Mesenchymal stem cell (in vitro differentiated cells and primary cell): ENCODE measurements around the gene CCN6.
"Not testable (repeated sequence)": the region's sequence is repeated elsewhere in the genome, so short reads cannot be mapped to it uniquely, and the experiment has no call there.

Experiments used
- DNase-seq: peaks from one replicate; pipeline ENCODE4 v3.0.0-alpha.2; 2013
- H2AFZ ChIP-seq: one replicate; pipeline ENCODE4 v1.6.1; 2013; ENCODE audit warnings: low read depth, mild to moderate bottlenecking, control low read depth, inconsistent platforms, low read length, moderate library complexity
- H2AK5ac ChIP-seq: 2 replicates; pipeline ENCODE4 v1.6.1; 2013; ENCODE audit warnings: low read length, moderate library complexity, mild to moderate bottlenecking, inconsistent platforms; ENCODE audit not compliant: severe bottlenecking
- H2BK120ac ChIP-seq: one replicate; pipeline ENCODE4 v1.6.1; 2013; ENCODE audit warnings: low read depth, mild to moderate bottlenecking, inconsistent platforms, low read length, moderate library complexity
- H2BK12ac ChIP-seq, 2 experiments: one replicate each; pipeline ENCODE4 v1.6.1; 2013; ENCODE audit warnings: inconsistent platforms in 2 of 2, low read length in 2 of 2, mild to moderate bottlenecking in 2 of 2, moderate library complexity in 2 of 2, control low read depth in 1 of 2
- H2BK15ac ChIP-seq: one replicate; pipeline ENCODE4 v1.6.1; 2013; ENCODE audit warnings: mild to moderate bottlenecking, low read depth, inconsistent platforms; ENCODE audit not compliant: poor library complexity, severe bottlenecking
- H2BK5ac ChIP-seq: 2 replicates; pipeline ENCODE4 v1.6.1; 2013; ENCODE audit warnings: low read depth, mild to moderate bottlenecking, low read length, control low read depth, inconsistent platforms; ENCODE audit not compliant: poor library complexity, severe bottlenecking
- H3K14ac ChIP-seq, 2 experiments: one replicate each; pipeline ENCODE4 v1.6.1; 2013; ENCODE audit warnings: inconsistent platforms in 2 of 2, low read length in 2 of 2, control low read depth in 1 of 2, mild to moderate bottlenecking in 1 of 2, moderate library complexity in 1 of 2
- H3K18ac ChIP-seq, 2 experiments: one replicate each; pipeline ENCODE4 v1.6.1; 2013; ENCODE audit warnings: inconsistent platforms in 2 of 2, low read length in 2 of 2, control low read depth in 1 of 2, low read depth in 1 of 2, mild to moderate bottlenecking in 1 of 2
- H3K23ac ChIP-seq, 2 experiments: one replicate each; pipeline ENCODE4 v1.6.1; 2013; ENCODE audit warnings: inconsistent platforms in 2 of 2, low read length in 2 of 2, mild to moderate bottlenecking in 2 of 2, moderate library complexity in 2 of 2, control low read depth in 1 of 2
- H3K27ac ChIP-seq: 2 replicates; pipeline ENCODE4 v1.5.1; 2013; ENCODE audit warnings: mild to moderate bottlenecking, moderate library complexity, low read length, control low read depth, inconsistent platforms; ENCODE audit not compliant: poor library complexity, severe bottlenecking
- H3K27me3 ChIP-seq, 2 experiments: 2 replicates each; pipeline versions ENCODE4 v1.6.1 to v1.7.0; 2013; ENCODE audit warnings: low read length in 2 of 2, mild to moderate bottlenecking in 2 of 2, moderate library complexity in 2 of 2, control low read depth in 1 of 2, inconsistent platforms in 1 of 2; ENCODE audit not compliant: control insufficient read depth in 1 of 2, insufficient read depth in 1 of 2
- H3K36me3 ChIP-seq, 2 experiments: 2 replicates each; pipeline versions ENCODE4 v1.6.1 to v1.7.0; 2013; ENCODE audit warnings: low read length in 2 of 2, control low read depth in 1 of 2, inconsistent platforms in 1 of 2, low read depth in 1 of 2, mild to moderate bottlenecking in 1 of 2; ENCODE audit not compliant: insufficient read depth in 2 of 2, control insufficient read depth in 1 of 2
- H3K4ac ChIP-seq, 2 experiments: one replicate each; pipeline ENCODE4 v1.6.1; 2013; ENCODE audit warnings: inconsistent platforms in 2 of 2, low read length in 2 of 2, mild to moderate bottlenecking in 2 of 2, moderate library complexity in 2 of 2, control low read depth in 1 of 2, low read depth in 1 of 2
- H3K4me1 ChIP-seq: 2 replicates; pipeline ENCODE4 v1.6.1; 2013; ENCODE audit warnings: low read depth, low read length, control low read depth; ENCODE audit not compliant: control insufficient read depth, insufficient read depth
- H3K4me2 ChIP-seq: 2 replicates; pipeline ENCODE4 v1.6.1; 2013; ENCODE audit warnings: low read length, mild to moderate bottlenecking, inconsistent platforms; ENCODE audit not compliant: poor library complexity, severe bottlenecking
- H3K4me3 ChIP-seq, 2 experiments: 2 replicates each; pipeline versions ENCODE4 v1.5.1 to v1.7.0; 2013; ENCODE audit warnings: low read length in 2 of 2, mild to moderate bottlenecking in 2 of 2, control low read depth in 1 of 2, low read depth in 1 of 2; ENCODE audit not compliant: insufficient read depth in 1 of 2
- H3K79me1 ChIP-seq: replicated peaks from 2 replicates; pipeline ENCODE4 v1.6.1; 2013; ENCODE audit warnings: mild to moderate bottlenecking, control low read depth, low read length, inconsistent platforms; ENCODE audit not compliant: poor library complexity, severe bottlenecking
- H3K9ac ChIP-seq: 2 replicates; pipeline ENCODE4 v1.7.0; 2013; ENCODE audit warnings: mild to moderate bottlenecking, low read length, moderate library complexity
- H3K9me3 ChIP-seq: 2 replicates; pipeline ENCODE4 v1.7.0; 2013; ENCODE audit warnings: mild to moderate bottlenecking, low read length; ENCODE audit not compliant: control insufficient read depth
- H4K8ac ChIP-seq: one replicate; pipeline ENCODE4 v1.6.1; 2013; ENCODE audit warnings: inconsistent platforms, mild to moderate bottlenecking, low read length, moderate library complexity
- H4K91ac ChIP-seq: one replicate; pipeline ENCODE4 v1.6.1; 2013; ENCODE audit warnings: mild to moderate bottlenecking, low read length, inconsistent platforms
- WGBS: methylation state at CpG from one replicate; pipeline ENCODE4 v1.1.7; 2013; ENCODE audit warnings: mixed read lengths; 5-methylcytosine and 5-hydroxymethylcytosine counted together

CCN6 gene

GRCh38 chr6:112050429-112050828 is 3.5 kb upstream of the CCN6 start:
- Histone ChIP-seq H3K18ac (no peak overlapping the region), H3K4ac (no peak overlapping the region), H3K79me1 (no peaks in the 10 kb centered on the region), H3K9ac (no peak overlapping the region), H3K4me2 (no peak overlapping the region), H2AK5ac (no peak overlapping the region), H2BK5ac (no peak overlapping the region), H2BK12ac (no peak overlapping the region), H3K4me3 (no peak overlapping the region), H3K36me3 (no peaks in the 10 kb centered on the region), H4K91ac (no peak overlapping the region), H3K4me1 (peaks cover 6% of the 10 kb centered on the region), H3K9me3 (no peaks in the 10 kb centered on the region), H3K23ac (no peak overlapping the region), H2BK15ac (no peak overlapping the region), H4K8ac (no peak overlapping the region), H2AFZ (no peak overlapping the region), H3K14ac (no peak overlapping the region), H3K27ac (no peak overlapping the region), H2BK120ac (no peak overlapping the region), H3K27me3 (no peaks in the 10 kb centered on the region)
- 97% methylated on average over 4 of the region's 5 CpGs for WGBS
- DNase-seq, result no peak

- H3K4me3 ChIP-seq, H3K36me3 ChIP-seq, H4K8ac ChIP-seq, H3K23ac ChIP-seq, H3K14ac ChIP-seq, H3K4ac ChIP-seq, H2BK12ac ChIP-seq, H4K91ac ChIP-seq, H2AFZ ChIP-seq, H2AK5ac ChIP-seq, H2BK120ac ChIP-seq, DNase-seq, H3K79me1 ChIP-seq, H3K27me3 ChIP-seq, H3K9ac ChIP-seq, H3K27ac ChIP-seq, H2BK15ac ChIP-seq, H3K18ac ChIP-seq, H3K9me3 ChIP-seq, H2BK5ac ChIP-seq, H3K4me1 ChIP-seq, H3K4me2 ChIP-seq: not testable (repeated sequence)
- 100% methylated on average over 3 of the region's 4 CpGs for WGBS
Observed at GRCh38 chr6:112051251-112051740, 2.6 kb upstream of the CCN6 start.

- Histone ChIP-seq H3K9ac (no peak overlapping the region), H2BK5ac (no peak overlapping the region), H3K4me3 (no peak overlapping the region), H3K27ac (no peak overlapping the region), H3K23ac (no peak overlapping the region), H3K79me1 (no peaks in the 10 kb centered on the region), H3K4me1 (no peaks in the 10 kb centered on the region), H3K18ac (no peak overlapping the region), H2AK5ac (no peak overlapping the region), H2BK12ac (no peak overlapping the region), H4K91ac (no peak overlapping the region), H3K4me2 (no peak overlapping the region), H3K14ac (no peak overlapping the region), H3K9me3 (no peaks in the 10 kb centered on the region), H3K4ac (no peak overlapping the region), H2BK15ac (no peak overlapping the region), H2BK120ac (no peak overlapping the region), H3K36me3 (no peaks in the 10 kb centered on the region), H4K8ac (no peak overlapping the region), H3K27me3 (peaks cover 0 to 7% of the 10 kb centered on the region in 2 experiments), H2AFZ (no peak overlapping the region)
- 78% methylated on average over 10 of the region's 10 CpGs for WGBS
- DNase-seq, result no peak
Observed at GRCh38 chr6:112054555-112055190, 769 bp downstream of the CCN6 start.

DNA sequence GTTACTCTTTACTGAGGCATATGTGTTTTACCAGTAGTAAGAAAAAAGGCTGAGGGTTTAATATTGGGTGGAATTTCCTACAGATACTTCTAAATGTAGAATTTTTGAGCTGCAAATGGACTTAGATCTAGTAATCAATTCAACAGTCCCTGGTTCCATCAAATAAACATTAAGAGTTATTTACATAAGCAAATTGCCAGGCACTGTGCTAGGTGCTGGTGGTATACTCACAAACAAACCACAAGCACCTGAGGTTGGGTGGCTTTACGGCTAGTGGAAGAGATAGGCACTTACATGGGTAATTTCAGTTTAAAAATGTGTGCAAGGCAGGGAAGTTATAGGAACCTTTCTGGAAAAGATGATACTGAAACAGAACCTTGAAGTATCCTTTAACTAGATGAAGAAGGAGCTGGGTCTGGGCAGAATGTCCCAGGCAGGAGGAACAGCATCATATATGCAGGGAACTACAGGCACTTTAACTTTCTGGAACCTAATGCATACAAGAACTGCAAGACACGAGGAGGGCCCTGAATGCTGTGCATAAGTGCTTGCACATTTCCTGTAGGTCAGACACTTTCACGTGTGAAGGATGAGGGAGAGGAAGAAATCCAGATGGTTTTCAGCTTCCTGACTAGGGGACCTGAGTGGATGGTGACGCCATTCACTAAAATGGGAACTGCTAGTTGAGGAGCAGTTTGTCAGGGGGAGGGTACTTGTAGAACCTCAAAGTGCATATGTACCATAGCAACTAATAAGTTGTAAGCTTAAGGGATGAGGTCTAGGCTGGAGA is 4.5 kb downstream of the CCN6 start:
- Histone ChIP-seq H4K91ac (no peak overlapping the region), H3K4me1 (peaks cover 2% of the 10 kb centered on the region), H2AFZ (no peak overlapping the region), H3K23ac (no peak overlapping the region), H3K79me1 (no peaks in the 10 kb centered on the region), H2AK5ac (no peak overlapping the region), H3K36me3 (no peaks in the 10 kb centered on the region), H3K9ac (no peak overlapping the region), H3K18ac (no peak overlapping the region), H3K4ac (no peak overlapping the region), H3K9me3 (no peaks in the 10 kb centered on the region), H3K14ac (no peak overlapping the region), H3K4me2 (no peak overlapping the region), H2BK15ac (no peak overlapping the region), H3K27ac (no peak overlapping the region), H2BK5ac (no peak overlapping the region), H4K8ac (no peak overlapping the region), H3K4me3 (no peak overlapping the region), H2BK12ac (no peak overlapping the region), H2BK120ac (no peak overlapping the region), H3K27me3 (peaks cover 0 to 7% of the 10 kb centered on the region in 2 experiments)
- WGBS, result 60% methylated on average over 4 of the region's 4 CpGs
- peak; percentile 22 for DNase-seq
